ENCODE data around the gene GOLGA5. TPM values are rescaled to one million over a fixed set of nuclear protein-coding genes. Genes with fewer than 3 reads are reported as not detected.

GOLGA5 gene
- total RNA-seq, 1 donor from 2014 or later, result 51.9 TPM

DNA sequence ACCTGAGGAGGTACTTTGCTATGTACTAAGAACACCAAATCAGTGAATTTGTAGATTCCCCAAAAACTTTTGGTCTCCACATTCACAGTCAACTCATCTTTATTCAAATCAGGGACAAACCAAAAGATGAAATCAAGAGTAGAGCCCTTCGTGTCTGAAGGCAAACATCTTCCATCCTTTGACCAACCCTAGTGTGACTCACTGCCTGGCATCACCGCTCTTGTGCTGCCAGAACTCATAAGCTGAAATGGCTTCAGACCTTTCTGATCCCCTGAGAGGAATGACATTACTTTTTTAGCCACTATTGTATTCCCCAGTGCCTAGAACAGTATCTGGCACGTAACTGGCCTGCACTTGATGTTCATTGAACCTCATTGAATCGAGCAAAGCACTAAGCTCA lies 50.1 kb downstream of the GOLGA5 start:
- Mint-ChIP-seq H3K36me3 (ENCODE audit: low read depth) (peaks cover 24% of the 10 kb centered on the region), H3K27ac (ENCODE audit: unreplicated experiment) (no peak overlapping the region), H3K27me3 (ENCODE audit: low read depth) (no peaks in the 10 kb centered on the region), H3K9me3 (ENCODE audit: low read depth) (peaks cover 3% of the 10 kb centered on the region), H3K4me1 (ENCODE audit: low read depth) (no peaks in the 10 kb centered on the region), H3K4me3 (ENCODE audit: unreplicated experiment) (no peak overlapping the region)
- DNase-seq (ENCODE audit: low spot score), result no peak
- TF ChIP-seq CTCF (IDR thresholded peaks at IDR 0.05), result no peak

GRCh38 chr14:92846162-92846897 lies 52.2 kb downstream of the GOLGA5 start:
- DNase-seq (ENCODE audit: low spot score), result no peak
- no peaks in the 10 kb centered on the region for H3K4me1 Mint-ChIP-seq (ENCODE audit: low read depth)
- H3K36me3 Mint-ChIP-seq (ENCODE audit: low read depth), result peaks cover 10% of the 10 kb centered on the region
- TF ChIP-seq CTCF (IDR thresholded peaks at IDR 0.05), result no peak
- H3K9me3 Mint-ChIP-seq (ENCODE audit: low read depth), result peaks cover 9% of the 10 kb centered on the region
- H3K4me3 Mint-ChIP-seq (ENCODE audit: unreplicated experiment), result no peak overlapping the region
- no peaks in the 10 kb centered on the region for H3K27me3 Mint-ChIP-seq (ENCODE audit: low read depth)
- H3K27ac Mint-ChIP-seq (ENCODE audit: unreplicated experiment), result no peak overlapping the region

GRCh38 chr14:92847278-92847677 lies 53.2 kb downstream of the GOLGA5 start:
- H3K4me3 Mint-ChIP-seq (ENCODE audit: unreplicated experiment), result no peak overlapping the region
- no peak overlapping the region for H3K27ac Mint-ChIP-seq (ENCODE audit: unreplicated experiment)
- H3K4me1 Mint-ChIP-seq (ENCODE audit: low read depth), result no peaks in the 10 kb centered on the region
- no peak for DNase-seq (ENCODE audit: low spot score)
- H3K9me3 Mint-ChIP-seq (ENCODE audit: low read depth), result peaks cover 9% of the 10 kb centered on the region
- TF ChIP-seq CTCF (IDR thresholded peaks at IDR 0.05), result no peak
- peaks cover 8% of the 10 kb centered on the region for H3K36me3 Mint-ChIP-seq (ENCODE audit: low read depth)
- peaks cover 2% of the 10 kb centered on the region for H3K27me3 Mint-ChIP-seq (ENCODE audit: low read depth)

DNA sequence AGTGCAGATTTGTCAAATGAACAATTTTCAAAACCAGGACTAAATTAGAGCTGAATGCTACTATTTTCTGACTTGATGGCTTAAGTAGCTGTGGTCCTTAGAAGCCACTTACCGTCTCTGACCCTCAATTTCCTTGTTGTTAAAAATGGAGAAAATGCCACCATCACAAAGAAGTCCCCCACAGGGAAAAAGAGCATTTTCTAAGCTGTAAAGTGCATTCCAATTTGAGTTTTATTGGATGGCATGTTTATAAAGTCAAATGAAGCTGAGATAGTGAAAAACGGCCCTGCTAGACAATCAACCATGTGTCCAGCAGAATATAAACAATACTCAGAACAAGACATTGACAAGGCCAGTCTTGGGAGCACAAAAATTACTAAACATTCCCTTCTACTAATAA lies 53.6 kb downstream of the GOLGA5 start:
- Mint-ChIP-seq H3K4me3 (ENCODE audit: unreplicated experiment) (no peak overlapping the region), H3K9me3 (ENCODE audit: low read depth) (peaks cover 9% of the 10 kb centered on the region), H3K27ac (ENCODE audit: unreplicated experiment) (no peak overlapping the region), H3K27me3 (ENCODE audit: low read depth) (peaks cover 3% of the 10 kb centered on the region), H3K4me1 (ENCODE audit: low read depth) (no peaks in the 10 kb centered on the region), H3K36me3 (ENCODE audit: low read depth) (peaks cover 6% of the 10 kb centered on the region)
- no peak for TF ChIP-seq CTCF (IDR thresholded peaks at IDR 0.05)
- DNase-seq (ENCODE audit: low spot score), result no peak

GRCh38 chr14:92848887-92849286 lies 54.8 kb downstream of the GOLGA5 start:
- TF ChIP-seq CTCF (IDR thresholded peaks at IDR 0.05), result no peak
- Mint-ChIP-seq H3K4me3 (ENCODE audit: unreplicated experiment) (no peak overlapping the region), H3K27me3 (ENCODE audit: low read depth) (peaks cover 9% of the 10 kb centered on the region), H3K36me3 (ENCODE audit: low read depth) (peaks cover 3% of the 10 kb centered on the region), H3K27ac (ENCODE audit: unreplicated experiment) (no peak overlapping the region), H3K4me1 (ENCODE audit: low read depth) (no peaks in the 10 kb centered on the region), H3K9me3 (ENCODE audit: low read depth) (peaks cover 11% of the 10 kb centered on the region)
- no peak for DNase-seq (ENCODE audit: low spot score)
